Tibial artery (tissue), 4 donors: Measurements from ENCODE around the gene CNTN1.

Experiments
- DNase-seq, 2 donors: peaks; one replicate each; pipeline ENCODE4 v3.0.0-alpha.2; 2019
- H3K27ac ChIP-seq, 2 donors: fragments of 200-600 bp; sonication (generic) in 1 of 2; 1 replicate in 1 of 2; 2 replicates in 1 of 2; pipeline ENCODE4 v1.5.1; 2018 to 2019; ENCODE audit warnings: mild to moderate bottlenecking in 1 of 2
- H3K27me3 ChIP-seq, 2 donors: fragments of 200-600 bp; sonication (generic) in 1 of 2; one replicate each; pipeline versions ENCODE4 v1.5.1 to v1.6.0; 2016 to 2019
- H3K36me3 ChIP-seq, 3 donors: fragments of 200-600 bp; sonication (generic) in 2 of 3; one replicate each; pipeline ENCODE4 v1.5.1; 2016 to 2019; ENCODE audit warnings: mild to moderate bottlenecking in 2 of 3
- H3K4me1 ChIP-seq, 4 donors: fragments of 200-600 bp; sonication (generic) in 2 of 4; 1 replicate in 3 of 4; 2 replicates in 1 of 4; pipeline ENCODE4 v1.5.1; 2016 to 2019
- H3K4me3 ChIP-seq, 2 donors: fragments of 200-600 bp; sonication (generic) in 1 of 2; 1 replicate in 1 of 2; 2 replicates in 1 of 2; pipeline ENCODE4 v1.5.1; 2018 to 2019; ENCODE audit warnings: mild to moderate bottlenecking in 2 of 2
- H3K9me3 ChIP-seq, 3 donors: fragments of 200-600 bp; sonication (generic) in 1 of 3; one replicate each; pipeline ENCODE4 v1.5.1; 2016 to 2019
- CTCF ChIP-seq, 2 experiments: fragments of 200-600 bp in 1 of 2; fragments of 450-650 bp in 1 of 2; IDR thresholded peaks; one replicate each; pipeline ENCODE4 v1.5.1; 2017 to 2019; ENCODE audit warnings: antibody characterized with exemption in 2 of 2, mild to moderate bottlenecking in 1 of 2, moderate library complexity in 1 of 2
- intact Hi-C: fragments of 100-400 bp; cut with DNase I; formaldehyde crosslinking; loops from one replicate; pipeline ENCODE4 v1.15.0; 2023; ENCODE audit warnings: low total_unique reads

The CNTN1 gene

GRCh38 chr12:41061192-41061591 lies 369.0 kb downstream of the CNTN1 start:
- H3K27me3 ChIP-seq = no peaks in the 10 kb centered on the region
- H3K36me3 ChIP-seq = no peaks in the 10 kb centered on the region
- intact Hi-C loops = no loop called here
- no peaks in the 10 kb centered on the region for H3K9me3 ChIP-seq
- H3K27ac ChIP-seq = peak overlapping the region; percentile 23
- H3K4me3 ChIP-seq = no peak overlapping the region
- peaks cover 0 to 32% (median 12%) of the 10 kb centered on the region in 4 donors for H3K4me1 ChIP-seq
- no peak for DNase-seq
- no peak for TF ChIP-seq CTCF (IDR thresholded peaks at IDR 0.05)

- intact Hi-C loops = no loop called here
- Histone ChIP-seq H3K27ac (no peak overlapping the region), H3K36me3 (no peaks in the 10 kb centered on the region), H3K9me3 (no peaks in the 10 kb centered on the region), H3K4me1 (peaks cover 0 to 24% (median 10%) of the 10 kb centered on the region in 4 donors), H3K4me3 (no peak overlapping the region), H3K27me3 (no peaks in the 10 kb centered on the region)
- TF ChIP-seq CTCF (IDR thresholded peaks at IDR 0.05) = no peak
- no peak for DNase-seq
These were observed 372.2 kb downstream of the CNTN1 start for GRCh38 chr12:41064411-41064810.

GRCh38 chr12:41067941-41068645 lies 375.9 kb downstream of the CNTN1 start:
- H3K36me3 ChIP-seq = no peaks in the 10 kb centered on the region

GRCh38 chr12:41073633-41074472 lies 381.6 kb downstream of the CNTN1 start:
- H3K27me3 ChIP-seq = no peaks in the 10 kb centered on the region
- H3K9me3 ChIP-seq = no peaks in the 10 kb centered on the region
- TF ChIP-seq CTCF (IDR thresholded peaks at IDR 0.05) = no peak
- no peaks in the 10 kb centered on the region for H3K4me1 ChIP-seq
- H3K27ac ChIP-seq = no peak overlapping the region
- intact Hi-C loops = no loop called here
- DNase-seq = no peak
- no peak overlapping the region for H3K4me3 ChIP-seq
- H3K36me3 ChIP-seq = no peaks in the 10 kb centered on the region

More at GRCh38 chr12:41067941-41068645, 375.9 kb downstream of the CNTN1 start:
- Histone ChIP-seq H3K4me1 (no peaks in the 10 kb centered on the region), H3K27ac (no peak overlapping the region), H3K9me3 (no peaks in the 10 kb centered on the region), H3K4me3 (no peak overlapping the region), H3K27me3 (no peaks in the 10 kb centered on the region)
- TF ChIP-seq CTCF (IDR thresholded peaks at IDR 0.05) = no peak
- DNase-seq = no peak
- intact Hi-C loops = no loop called here

- DNase-seq = no peak
- H3K4me3 ChIP-seq = no peak overlapping the region
- TF ChIP-seq CTCF (IDR thresholded peaks at IDR 0.05) = no peak
- no peaks in the 10 kb centered on the region for H3K4me1 ChIP-seq
- H3K36me3 ChIP-seq = no peaks in the 10 kb centered on the region
- intact Hi-C loops = no loop called here
- H3K27me3 ChIP-seq = no peaks in the 10 kb centered on the region
- no peak overlapping the region for H3K27ac ChIP-seq
- H3K9me3 ChIP-seq = no peaks in the 10 kb centered on the region
These were observed 382.2 kb downstream of the CNTN1 start for GRCh38 chr12:41074473-41074769.
